Fibroblast of lung (primary cell): ENCODE measurements around the gene ANO7. TPM values are rescaled to one million over a fixed set of nuclear protein-coding genes. Genes with fewer than 3 reads are reported as not detected.
"Not testable (repeated sequence)": the region's sequence is repeated elsewhere in the genome, so short reads cannot be mapped to it uniquely, and the experiment has no call there.

Source experiments
- DNase-seq, 2 donors: peaks; one replicate each; pipeline versions ENCODE4 v3.0.0 to v3.0.0-alpha.2; 2010; ENCODE audit warnings: low read depth in 2 of 2
- H2AFZ ChIP-seq: 2 replicates; pipeline ENCODE4 v1.5.1; 2012; ENCODE audit warnings: low read length, control low read depth, inconsistent platforms
- H3K27ac ChIP-seq: 2 replicates; pipeline ENCODE4 v1.5.1; 2011; ENCODE audit warnings: low read length, control low read depth; ENCODE audit not compliant: insufficient read depth
- H3K27me3 ChIP-seq: 2 replicates; pipeline ENCODE4 v1.5.1; 2011; ENCODE audit warnings: mild to moderate bottlenecking, low read length; ENCODE audit not compliant: control insufficient read depth, insufficient read depth
- H3K36me3 ChIP-seq: 2 replicates; pipeline ENCODE4 v1.5.1; 2011; ENCODE audit warnings: low read length; ENCODE audit not compliant: control insufficient read depth, insufficient read depth
- H3K4me1 ChIP-seq: 2 replicates; pipeline ENCODE4 v1.5.1; 2011; ENCODE audit warnings: low read length; ENCODE audit not compliant: control insufficient read depth, insufficient read depth; ENCODE audit errors: extremely low read depth
- H3K4me2 ChIP-seq: 2 replicates; pipeline ENCODE4 v1.5.1; 2011; ENCODE audit warnings: low read length, control low read depth; ENCODE audit not compliant: insufficient read depth; ENCODE audit errors: extremely low read depth
- H3K4me3 ChIP-seq, 4 experiments: fragments of 200-600 bp in 1 of 4; sonication (generic) in 1 of 4; replicated peaks in 1 of 4; 2 replicates each; pipeline ENCODE4 v1.5.1; 2011 to 2016; ENCODE audit warnings: low read length in 4 of 4, low read depth in 3 of 4, mild to moderate bottlenecking in 3 of 4, control low read depth in 2 of 4, inconsistent platforms in 1 of 4, mixed read lengths in 1 of 4; ENCODE audit not compliant: insufficient read depth in 1 of 4; ENCODE audit errors: control extremely low read depth in 1 of 4
- H3K79me2 ChIP-seq: 2 replicates; pipeline ENCODE4 v1.5.1; 2012; ENCODE audit warnings: mild to moderate bottlenecking, low read length, inconsistent platforms; ENCODE audit not compliant: control insufficient read depth, insufficient read depth
- H3K9ac ChIP-seq: 2 replicates; pipeline ENCODE4 v1.5.1; 2011; ENCODE audit warnings: mild to moderate bottlenecking, low read length, control low read depth; ENCODE audit not compliant: insufficient read depth
- H3K9me3 ChIP-seq: 2 replicates; pipeline ENCODE4 v1.5.1; 2012; ENCODE audit warnings: low read depth, low read length; ENCODE audit not compliant: control insufficient read depth, insufficient read depth
- H4K20me1 ChIP-seq: 2 replicates; pipeline ENCODE4 v1.5.1; 2011; ENCODE audit warnings: low read length; ENCODE audit not compliant: control insufficient read depth, insufficient read depth; ENCODE audit errors: extremely low read depth
- CTCF ChIP-seq, 2 donors: IDR thresholded peaks in 1 of 2; conservative IDR thresholded peaks in 1 of 2; 1 replicate in 1 of 2; 2 replicates in 1 of 2; pipeline ENCODE4 v1.5.1; 2011 to 2012; ENCODE audit warnings: low read length in 2 of 2, control low read depth in 1 of 2, inconsistent platforms in 1 of 2, low read depth in 1 of 2, mild to moderate bottlenecking in 1 of 2
- EZH2 ChIP-seq: IDR thresholded peaks from 2 replicates; pipeline ENCODE4 v1.5.1; 2012; ENCODE audit warnings: low read length, control low read depth, mild to moderate bottlenecking; ENCODE audit errors: missing control alignments
- polyA plus RNA-seq, 2 donors: library from polyadenylated mRNA; depleted of rRNA in 1 of 2; stranded (reverse) in 1 of 2; unstranded in 1 of 2; fragments of >200 nt; gene quantifications; 2 replicates each; pipeline ENCODE4 v1.2.1, GENCODE V29; 2011 to 2012; ENCODE audit warnings: missing spikeins in 1 of 2
- total RNA-seq: library from RNA; depleted of rRNA; stranded (reverse); fragments of >200 nt; gene quantifications from 2 replicates; pipeline ENCODE4 v1.2.1, GENCODE V29; 2014

Gene ANO7
- total and polyA plus RNA-seq, 2 donors (not counting 1 experiment from before 2014, with no cell fraction given), result 0.50 TPM

- Histone ChIP-seq H3K4me1 (no peaks in the 10 kb centered on the region), H3K9ac (no peak overlapping the region), H3K79me2 (no peaks in the 10 kb centered on the region), H4K20me1 (no peaks in the 10 kb centered on the region), H3K27ac (no peak overlapping the region), H2AFZ (no peak overlapping the region), H3K4me3 (no peak overlapping the region), H3K36me3 (no peaks in the 10 kb centered on the region), H3K4me2 (no peak overlapping the region), H3K27me3 (no peaks in the 10 kb centered on the region), H3K9me3 (no peaks in the 10 kb centered on the region)
- TF ChIP-seq EZH2 (no peak), CTCF (conservative IDR thresholded peaks at IDR 0.05 in 1 of 2, IDR thresholded peaks at IDR 0.05 in 1 of 2; ENCODE audit: low read depth in 1 of 2, low read length in 2 of 2) (no peak)
- DNase-seq, result no peak
Observed at GRCh38 chr2:241195506-241196130, 7.1 kb downstream of the ANO7 start.

- H3K9me3 ChIP-seq, result not testable (repeated sequence)
Observed at GRCh38 chr2:241197246-241197645, 8.8 kb downstream of the ANO7 start.

GRCh38 chr2:241197947-241198346 is 9.5 kb downstream of the ANO7 start:
- H3K27ac ChIP-seq, result no peak overlapping the region
- DNase-seq, result no peak

More at GRCh38 chr2:241197246-241197645, 8.8 kb downstream of the ANO7 start:
- H2AFZ ChIP-seq, DNase-seq, H3K4me2 ChIP-seq, H4K20me1 ChIP-seq, H3K27ac ChIP-seq, H3K4me1 ChIP-seq, H3K79me2 ChIP-seq, H3K4me3 ChIP-seq, H3K36me3 ChIP-seq, H3K9ac ChIP-seq, H3K27me3 ChIP-seq: not testable (repeated sequence)

More at GRCh38 chr2:241197947-241198346, 9.5 kb downstream of the ANO7 start:
- no peaks in the 10 kb centered on the region for H3K79me2 ChIP-seq
- no peak overlapping the region for H2AFZ ChIP-seq
- no peaks in the 10 kb centered on the region for H3K9me3 ChIP-seq
- H3K4me2 ChIP-seq, result no peak overlapping the region
- no peaks in the 10 kb centered on the region for H4K20me1 ChIP-seq
- H3K27me3 ChIP-seq, result no peaks in the 10 kb centered on the region
- no peak overlapping the region for H3K9ac ChIP-seq
- no peak overlapping the region for H3K4me3 ChIP-seq
- no peaks in the 10 kb centered on the region for H3K4me1 ChIP-seq
- no peaks in the 10 kb centered on the region for H3K36me3 ChIP-seq
- TF ChIP-seq EZH2 (no peak), CTCF (conservative IDR thresholded peaks at IDR 0.05 in 1 of 2, IDR thresholded peaks at IDR 0.05 in 1 of 2; ENCODE audit: low read depth in 1 of 2, low read length in 2 of 2) (no peak)
